ENCODE results near the gene SHH.

DNA sequence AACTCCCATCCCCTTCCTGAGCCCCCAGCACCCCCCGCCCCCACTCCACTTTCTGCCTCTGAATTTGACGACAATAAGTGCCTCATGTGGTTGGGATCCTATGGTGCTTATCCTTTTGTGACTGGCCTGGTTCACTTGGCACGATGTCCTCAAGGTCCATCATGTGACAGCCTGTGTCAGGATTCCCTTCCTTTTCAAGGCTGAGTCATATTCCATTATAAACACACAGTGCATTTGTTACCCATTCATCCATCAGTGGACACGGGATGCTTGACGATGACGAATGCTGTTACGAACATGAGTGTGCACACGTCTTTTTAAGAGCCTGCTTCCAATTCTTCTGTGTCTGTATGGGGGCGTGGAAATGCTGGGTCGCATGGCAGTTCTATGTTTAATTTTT lies 26.7 kb downstream of the SHH start:
- TF ChIP-seq, protein P1, sequence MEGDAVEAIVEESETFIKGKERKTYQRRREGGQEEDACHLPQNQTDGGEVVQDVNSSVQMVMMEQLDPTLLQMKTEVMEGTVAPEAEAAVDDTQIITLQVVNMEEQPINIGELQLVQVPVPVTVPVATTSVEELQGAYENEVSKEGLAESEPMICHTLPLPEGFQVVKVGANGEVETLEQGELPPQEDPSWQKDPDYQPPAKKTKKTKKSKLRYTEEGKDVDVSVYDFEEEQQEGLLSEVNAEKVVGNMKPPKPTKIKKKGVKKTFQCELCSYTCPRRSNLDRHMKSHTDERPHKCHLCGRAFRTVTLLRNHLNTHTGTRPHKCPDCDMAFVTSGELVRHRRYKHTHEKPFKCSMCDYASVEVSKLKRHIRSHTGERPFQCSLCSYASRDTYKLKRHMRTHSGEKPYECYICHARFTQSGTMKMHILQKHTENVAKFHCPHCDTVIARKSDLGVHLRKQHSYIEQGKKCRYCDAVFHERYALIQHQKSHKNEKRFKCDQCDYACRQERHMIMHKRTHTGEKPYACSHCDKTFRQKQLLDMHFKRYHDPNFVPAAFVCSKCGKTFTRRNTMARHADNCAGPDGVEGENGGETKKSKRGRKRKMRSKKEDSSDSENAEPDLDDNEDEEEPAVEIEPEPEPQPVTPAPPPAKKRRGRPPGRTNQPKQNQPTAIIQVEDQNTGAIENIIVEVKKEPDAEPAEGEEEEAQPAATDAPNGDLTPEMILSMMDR (conservative IDR thresholded peaks at IDR 0.05): no peak
- no peak for TF ChIP-seq ZFX (IDR thresholded peaks at IDR 0.05)

All from C4-2B (cell line).